GM12878 (cell line): Measurements from ENCODE around the gene SUPT3H. TPM values are rescaled to one million over a fixed set of nuclear protein-coding genes. Genes with fewer than 3 reads are reported as not detected.

Experiments
- ATAC-seq: fragments of 200-7000 bp; cut with Tn5 transposase; 3 replicates; pipeline ENCODE4 v1.9.1; 2020; ENCODE audit warnings: mild to moderate bottlenecking, moderate library complexity
- BruUV-seq: library from RNA; stranded (reverse); fragments of 400-500 nt; replicated peaks from 2 replicates; lab custom pipeline; 2021; lab: Mats Ljungman, UMichigan
- CTCF ChIA-PET: fragments of 300-600 bp; sonication (Branson Sonifier 250); formaldehyde crosslinking; extraction: SDS; loops from one replicate; lab custom pipeline; 2021; ENCODE audit warnings: inconsistent platforms; lab: Yijun Ruan, JAX
- POLR2A ChIA-PET: fragments of 350-600 bp; formaldehyde crosslinking; extraction: SDS; loops from one replicate; lab custom pipeline; 2021; ENCODE audit warnings: inconsistent platforms; lab: Charles Lee
- RAD21 ChIA-PET: fragments of 300-600 bp; sonication (Branson Sonifier 250); formaldehyde crosslinking; loops from one replicate; lab custom pipeline; 2023; ENCODE audit warnings: antibody characterized with exemption; ENCODE audit not compliant: unreplicated experiment; lab: Charles Lee
- SMC1A ChIA-PET: fragments of 300-600 bp; sonication (Branson Sonifier 250); formaldehyde crosslinking; loops from one replicate; lab custom pipeline; 2023; ENCODE audit not compliant: unreplicated experiment, uncharacterized antibody; lab: Charles Lee
- DNase-seq: peaks from one replicate; pipeline ENCODE4 v3.0.0-alpha.2; 2011; ENCODE audit warnings: low read depth, low spot score
- FAIRE-seq: peaks from 3 replicates; lab custom pipeline; 2011; peaks lifted over from hg19 to GRCh38; lab: Jason Lieb, UNC
- H2AFZ ChIP-seq: 2 replicates; pipeline ENCODE4 v1.6.0; 2011; ENCODE audit warnings: low read depth, low read length, control low read depth; ENCODE audit not compliant: control insufficient read depth
- H3K27ac ChIP-seq: 2 replicates; pipeline ENCODE4 v1.5.1; 2011; ENCODE audit warnings: control low read depth; ENCODE audit not compliant: control insufficient read depth, insufficient read depth
- H3K27me3 ChIP-seq, 2 experiments: replicated peaks in 1 of 2; 2 replicates each; pipeline versions ENCODE4 v1.6.0 to v1.6.1; 2011; ENCODE audit warnings: low read length in 1 of 2; ENCODE audit not compliant: control insufficient read depth in 2 of 2, insufficient read depth in 2 of 2
- H3K36me3 ChIP-seq, 2 experiments: 2 replicates each; pipeline ENCODE4 v1.5.1; 2011; ENCODE audit warnings: low read length in 1 of 2; ENCODE audit not compliant: control insufficient read depth in 2 of 2, insufficient read depth in 2 of 2
- H3K4me1 ChIP-seq: 2 replicates; pipeline ENCODE4 v1.6.1; 2011; ENCODE audit warnings: mild to moderate bottlenecking, low read length, moderate library complexity, mixed read lengths; ENCODE audit not compliant: control insufficient read depth, insufficient read depth
- H3K4me2 ChIP-seq: 2 replicates; pipeline ENCODE4 v1.6.0; 2011; ENCODE audit warnings: control low read depth; ENCODE audit not compliant: control insufficient read depth, insufficient read depth
- H3K4me3 ChIP-seq: fragments of 200-600 bp; sonication (generic); 2 replicates; pipeline ENCODE4 v1.5.1; 2016
- H3K79me2 ChIP-seq: 2 replicates; pipeline ENCODE4 v1.6.0; 2011; ENCODE audit warnings: low read length; ENCODE audit not compliant: control insufficient read depth, insufficient read depth
- H3K9ac ChIP-seq: 2 replicates; pipeline ENCODE4 v1.8.0; 2011; ENCODE audit warnings: low read length, control low read depth, mixed read lengths; ENCODE audit not compliant: control insufficient read depth, insufficient read depth
- H3K9me3 ChIP-seq: replicated peaks from 3 replicates; pipeline ENCODE4 v1.5.1; 2011; ENCODE audit warnings: mild to moderate bottlenecking, low read length; ENCODE audit not compliant: control insufficient read depth, insufficient read depth
- H4K20me1 ChIP-seq: 2 replicates; pipeline ENCODE4 v1.6.0; 2011; ENCODE audit not compliant: control insufficient read depth, insufficient read depth
- ATF7 ChIP-seq: fragments of 450-650 bp; IDR thresholded peaks from 2 replicates; pipeline ENCODE4 v1.6.1; 2016; ENCODE audit warnings: low read depth, mild to moderate bottlenecking
- CBX3 ChIP-seq: fragments of 200-600 bp; sonication (generic); IDR thresholded peaks from 2 replicates; pipeline ENCODE4 v1.6.1; 2016; ENCODE audit warnings: low read depth, borderline replicate concordance
- CTCF ChIP-seq, 3 experiments: IDR thresholded peaks in 2 of 3; conservative IDR thresholded peaks in 1 of 3; 2 replicates each; pipeline ENCODE4 v1.5.1; 2011; ENCODE audit warnings: low read depth in 3 of 3, low read length in 3 of 3, mild to moderate bottlenecking in 3 of 3, control low read depth in 2 of 3, moderate library complexity in 2 of 3, inconsistent platforms in 1 of 3, mixed read lengths in 1 of 3; ENCODE audit not compliant: control insufficient read depth in 2 of 3, insufficient read depth in 1 of 3; ENCODE audit errors: extremely low read depth in 1 of 3
- DPF2 ChIP-seq: fragments of 450-650 bp; IDR thresholded peaks from 2 replicates; pipeline ENCODE4 v1.6.1; 2017; ENCODE audit warnings: mild to moderate bottlenecking
- JUNB ChIP-seq: IDR thresholded peaks from 2 replicates; pipeline ENCODE4 v1.6.1; 2016; ENCODE audit warnings: antibody characterized with exemption, mild to moderate bottlenecking
- KLF5 ChIP-seq: fragments of 450-650 bp; IDR thresholded peaks from 2 replicates; pipeline ENCODE4 v1.6.1; 2014; ENCODE audit warnings: mild to moderate bottlenecking; ENCODE audit not compliant: partially characterized antibody
- MXI1 ChIP-seq: fragments of 150-350 bp; IDR thresholded peaks from 2 replicates; pipeline ENCODE4 v1.6.1; 2011; ENCODE audit warnings: low read depth, mild to moderate bottlenecking, inconsistent platforms, low read length, improper control_type of control experiment
- NFIC ChIP-seq: IDR thresholded peaks from 2 replicates; pipeline ENCODE4 v1.6.1; 2012; ENCODE audit warnings: low read depth, mild to moderate bottlenecking, inconsistent platforms, low read length, moderate library complexity
- POLR2AphosphoS2 ChIP-seq: IDR thresholded peaks from 2 replicates; pipeline ENCODE4 v1.6.1; 2011; ENCODE audit warnings: low read depth, mild to moderate bottlenecking, low read length, improper control_type of control experiment, moderate library complexity
- POLR2AphosphoS5 ChIP-seq: IDR thresholded peaks from 2 replicates; pipeline ENCODE4 v1.6.1; 2011; ENCODE audit warnings: mild to moderate bottlenecking, low read length, inconsistent platforms
- SKIL ChIP-seq: fragments of 450-650 bp; IDR thresholded peaks from 2 replicates; pipeline ENCODE4 v1.6.1; 2017; ENCODE audit warnings: mild to moderate bottlenecking, low read depth, inconsistent platforms; ENCODE audit not compliant: poor library complexity, severe bottlenecking
- SREBF1 ChIP-seq: IDR thresholded peaks from 2 replicates; pipeline ENCODE4 v1.6.1; 2012; ENCODE audit warnings: mild to moderate bottlenecking, low read length
- SRF ChIP-seq, 2 experiments: IDR thresholded peaks; 2 replicates each; pipeline ENCODE4 v1.6.1; 2011; ENCODE audit warnings: low read depth in 2 of 2, low read length in 2 of 2, mild to moderate bottlenecking in 1 of 2, moderate library complexity in 1 of 2
- TCF7 ChIP-seq: IDR thresholded peaks from 2 replicates; pipeline ENCODE4 v1.6.1; 2014; ENCODE audit warnings: antibody characterized with exemption, borderline replicate concordance
- USF1 ChIP-seq: IDR thresholded peaks from 2 replicates; pipeline ENCODE4 v1.6.1; 2011; ENCODE audit warnings: borderline replicate concordance, low read depth, mild to moderate bottlenecking, moderate library complexity, mixed read lengths, low read length; ENCODE audit not compliant: insufficient read depth; ENCODE audit errors: extremely low read length
- ZNF592 ChIP-seq: fragments of 450-650 bp; IDR thresholded peaks from 2 replicates; pipeline ENCODE4 v1.6.1; 2017; ENCODE audit warnings: mild to moderate bottlenecking, moderate library complexity
- ZNF622 ChIP-seq: fragments of 450-650 bp; IDR thresholded peaks from 2 replicates; pipeline ENCODE4 v1.6.1; 2017; ENCODE audit warnings: mild to moderate bottlenecking, inconsistent platforms
- WGBS: methylation state at CpG from one replicate; pipeline ENCODE4 v1.1.6; 2016; ENCODE audit warnings: low lambda C conversion rate; ENCODE audit not compliant: insufficient replicate concordance, insufficient coverage; ENCODE audit errors: missing lambda C conversion rate; 5-methylcytosine and 5-hydroxymethylcytosine counted together
- in situ Hi-C: fragments of 300-500 bp; cut with MboI; formaldehyde crosslinking; loops from 9 replicates; pipeline ENCODE4 v1.14.3; 2018; ENCODE audit warnings: mixed read lengths
- intact Hi-C: fragments of 100-400 bp; cut with micrococcal nuclease; formaldehyde crosslinking; loops from one replicate; pipeline ENCODE4 v1.14.2; 2022; ENCODE audit not compliant: unreplicated experiment
- polyA plus RNA-seq, 11 experiments: library from polyadenylated mRNA; depleted of rRNA in 4 of 11; unstranded in 6 of 11; stranded (reverse) in 5 of 11; fragments of >200 nt; fragmentation: Nextera tagmentation in 4 of 11; fragmentation: Illumina TruSeq in 1 of 11; extraction: Ambion mirVana in 4 of 11; extraction: Trizol in 1 of 11; gene quantifications; 1 replicate in 1 of 11; 2 replicates in 10 of 11; pipeline versions ENCODE4 v1.2.1 to v1.2.3, GENCODE V29; 2011 to 2016; ENCODE audit warnings: inconsistent platforms in 2 of 11, missing spikeins in 2 of 11, low read depth in 1 of 11
- total RNA-seq, 4 experiments: library from RNA; depleted of rRNA in 3 of 4; stranded (reverse); fragments of >200 nt in 3 of 4; fragmentation: Illumina TruSeq in 1 of 4; extraction: Trizol in 1 of 4; gene quantifications; 2 replicates each; pipeline versions ENCODE4 v1.2.1 to v1.2.3, GENCODE V29; 2013 to 2021

Gene SUPT3H
- total and polyA plus RNA-seq, 10 of the 15 experiments (the other 5 are each of a cell fraction or from before 2014, with no cell fraction given) = 0.51 to 3.7 (median 2.0) TPM

GRCh38 chr6:45254253-45254652 lies 123.5 kb downstream of the SUPT3H start:
- Histone ChIP-seq H4K20me1 (no peaks in the 10 kb centered on the region), H3K4me2 (no peak overlapping the region), H3K79me2 (no peaks in the 10 kb centered on the region), H3K27me3 (no peaks in the 10 kb centered on the region), H3K36me3 (no peaks in the 10 kb centered on the region), H3K4me1 (no peaks in the 10 kb centered on the region), H3K9me3 (no peaks in the 10 kb centered on the region), H3K9ac (no peak overlapping the region), H3K4me3 (no peak overlapping the region), H3K27ac (no peak overlapping the region), H2AFZ (no peak overlapping the region)
- ChIA-PET RAD21 (no interaction called here), CTCF (no interaction called here), POLR2A (no interaction called here), SMC1A (no interaction called here)
- DNase-seq = no peak
- no peak for FAIRE-seq
- in situ Hi-C loops = no loop called here
- 78% methylated on average over 1 of the region's 1 CpG for WGBS
- no peak for ATAC-seq
- intact Hi-C loops = no loop called here
- no TSS peak for BruUV-seq
- TF ChIP-seq MXI1 = no peak
- no peak for TF ChIP-seq SRF (IDR thresholded peaks at IDR 0.05; ENCODE audit: low read depth in 2 of 2, low read length in 2 of 2)
- TF ChIP-seq SREBF1 = no peak
- TF ChIP-seq ATF7 = no peak
- no peak for TF ChIP-seq CTCF (IDR thresholded peaks at IDR 0.05 in 2 of 3, conservative IDR thresholded peaks at IDR 0.05 in 1 of 3; ENCODE audit: control insufficient read depth in 2 of 3, extremely low read depth in 1 of 3, insufficient read depth in 1 of 3, low read depth in 3 of 3, low read length in 3 of 3)
- TF ChIP-seq ZNF592 = no peak
- no peak for TF ChIP-seq KLF5
- TF ChIP-seq SKIL = no peak
- no peak for TF ChIP-seq POLR2AphosphoS5
- TF ChIP-seq CBX3 = no peak
- TF ChIP-seq ZNF622 = no peak
- no peak for TF ChIP-seq USF1
- no peak for TF ChIP-seq POLR2AphosphoS2
- no peak for TF ChIP-seq DPF2
- TF ChIP-seq JUNB = no peak
- TF ChIP-seq NFIC = no peak
- no peak for TF ChIP-seq TCF7
